Trophoblast cell (in vitro differentiated cells and primary cell): ENCODE measurements around the gene WDR62.
A peak's percentile ranks its signal among the peaks of the same experiment; 100 is the strongest.
"Not testable (repeated sequence)": the region's sequence is repeated elsewhere in the genome, so short reads cannot be mapped to it uniquely, and the experiment has no call there.

ENCODE experiments used
- DNase-seq, 2 donors: peaks; one replicate each; pipeline ENCODE4 v3.0.0-alpha.2; 2016
- H2AFZ ChIP-seq: 2 replicates; pipeline ENCODE4 v1.6.1; 2013; ENCODE audit warnings: low read length, moderate library complexity, mild to moderate bottlenecking; ENCODE audit not compliant: insufficient read depth, poor library complexity
- H2AK5ac ChIP-seq: 2 replicates; pipeline ENCODE4 v1.6.1; 2013; ENCODE audit warnings: mild to moderate bottlenecking, low read length
- H2BK120ac ChIP-seq: 2 replicates; pipeline ENCODE4 v1.6.1; 2013; ENCODE audit warnings: low read length, mild to moderate bottlenecking, moderate library complexity; ENCODE audit not compliant: insufficient read depth, poor library complexity
- H2BK12ac ChIP-seq: 2 replicates; pipeline ENCODE4 v1.6.1; 2013; ENCODE audit warnings: mild to moderate bottlenecking, low read length, moderate library complexity
- H2BK5ac ChIP-seq: 2 replicates; pipeline ENCODE4 v1.6.1; 2013; ENCODE audit warnings: low read length, low read depth, moderate library complexity, mild to moderate bottlenecking; ENCODE audit not compliant: poor library complexity
- H3K14ac ChIP-seq: 2 replicates; pipeline ENCODE4 v1.6.1; 2013; ENCODE audit warnings: mild to moderate bottlenecking, low read length
- H3K18ac ChIP-seq: 2 replicates; pipeline ENCODE4 v1.6.1; 2013; ENCODE audit warnings: mild to moderate bottlenecking, low read length
- H3K23ac ChIP-seq: 2 replicates; pipeline ENCODE4 v1.6.1; 2013; ENCODE audit warnings: low read length
- H3K27ac ChIP-seq: 2 replicates; pipeline ENCODE4 v1.5.1; 2013; ENCODE audit warnings: low read depth, mild to moderate bottlenecking, inconsistent platforms, low read length, moderate library complexity
- H3K27me3 ChIP-seq: 2 replicates; pipeline ENCODE4 v1.6.1; 2013; ENCODE audit warnings: inconsistent platforms, mild to moderate bottlenecking, low read length, moderate library complexity; ENCODE audit not compliant: insufficient read depth
- H3K36me3 ChIP-seq, 2 experiments: 1 replicate in 1 of 2; 2 replicates in 1 of 2; pipeline ENCODE4 v1.6.1; 2013; ENCODE audit warnings: low read length in 2 of 2, mild to moderate bottlenecking in 2 of 2, moderate library complexity in 1 of 2; ENCODE audit not compliant: insufficient read depth in 2 of 2, control insufficient read depth in 1 of 2
- H3K4ac ChIP-seq: 2 replicates; pipeline ENCODE4 v1.6.1; 2013; ENCODE audit warnings: low read depth, mild to moderate bottlenecking, low read length, moderate library complexity
- H3K4me1 ChIP-seq, 2 experiments: 1 replicate in 1 of 2; 2 replicates in 1 of 2; pipeline ENCODE4 v1.6.1; 2013; ENCODE audit warnings: low read length in 2 of 2, mild to moderate bottlenecking in 2 of 2, moderate library complexity in 1 of 2; ENCODE audit not compliant: insufficient read depth in 2 of 2, control insufficient read depth in 1 of 2
- H3K4me2 ChIP-seq: 2 replicates; pipeline ENCODE4 v1.6.1; 2013; ENCODE audit warnings: inconsistent platforms, mild to moderate bottlenecking, low read length, moderate library complexity
- H3K4me3 ChIP-seq: 2 replicates; pipeline ENCODE4 v1.5.1; 2013; ENCODE audit warnings: mild to moderate bottlenecking, low read depth, low read length, inconsistent platforms
- H3K79me1 ChIP-seq: one replicate; pipeline ENCODE4 v1.6.1; 2013; ENCODE audit warnings: low read length
- H3K79me2 ChIP-seq: 2 replicates; pipeline ENCODE4 v1.6.1; 2013; ENCODE audit warnings: low read length, mild to moderate bottlenecking; ENCODE audit not compliant: control insufficient read depth, insufficient read depth, poor library complexity
- H3K9ac ChIP-seq: 2 replicates; pipeline ENCODE4 v1.6.1; 2013; ENCODE audit warnings: mild to moderate bottlenecking, low read length
- H3K9me3 ChIP-seq: 2 replicates; pipeline ENCODE4 v1.6.1; 2013; ENCODE audit warnings: low read depth, mild to moderate bottlenecking, control low read depth, inconsistent platforms, low read length; ENCODE audit not compliant: insufficient read depth
- H4K12ac ChIP-seq: 2 replicates; pipeline ENCODE4 v1.6.1; 2013; ENCODE audit warnings: low read depth, mild to moderate bottlenecking, low read length, moderate library complexity
- H4K8ac ChIP-seq: 2 replicates; pipeline ENCODE4 v1.6.1; 2013; ENCODE audit warnings: low read depth, mild to moderate bottlenecking, low read length, moderate library complexity
- H4K91ac ChIP-seq: one replicate; pipeline ENCODE4 v1.6.1; 2013; ENCODE audit warnings: low read depth, mild to moderate bottlenecking, low read length, moderate library complexity
- WGBS: extraction: QIAGEN DNeasy Blood & Tissue Kit; methylation state at CpG from one replicate; pipeline ENCODE4 v1.1.7; 2013; ENCODE audit warnings: missing lambda C conversion rate; ENCODE audit not compliant: insufficient read length, insufficient coverage; ENCODE audit errors: extremely low coverage; 5-methylcytosine and 5-hydroxymethylcytosine counted together

Gene WDR62

DNA sequence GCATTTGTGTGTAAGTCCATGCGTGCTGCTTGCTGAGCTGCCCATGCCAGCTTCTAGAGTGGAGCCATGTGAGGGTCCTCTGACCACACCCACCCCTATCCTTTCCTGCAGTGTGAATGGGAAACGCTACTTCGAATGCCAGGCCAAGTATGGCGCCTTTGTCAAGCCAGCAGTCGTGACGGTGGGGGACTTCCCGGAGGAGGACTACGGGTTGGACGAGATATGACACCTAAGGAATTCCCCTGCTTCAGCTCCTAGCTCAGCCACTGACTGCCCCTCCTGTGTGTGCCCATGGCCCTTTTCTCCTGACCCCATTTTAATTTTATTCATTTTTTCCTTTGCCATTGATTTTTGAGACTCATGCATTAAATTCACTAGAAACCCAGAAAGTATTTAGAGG is 70.9 kb downstream of the WDR62 start:
- Histone ChIP-seq H4K91ac (no peak overlapping the region), H3K4me1 (no peaks in the 10 kb centered on the region), H3K18ac (no peak overlapping the region), H3K27ac (no peak overlapping the region), H2AK5ac (no peak overlapping the region), H3K79me2 (peaks cover 3% of the 10 kb centered on the region), H3K4me2 (no peak overlapping the region), H3K27me3 (no peaks in the 10 kb centered on the region), H2BK5ac (no peak overlapping the region), H2BK120ac (no peak overlapping the region), H2BK12ac (no peak overlapping the region), H4K12ac (no peak overlapping the region), H3K4ac (no peak overlapping the region), H3K36me3 (peaks cover 33 to 40% of the 10 kb centered on the region in 2 experiments), H3K9ac (peak overlapping the region; percentile 39), H3K79me1 (peaks cover 7% of the 10 kb centered on the region), H3K4me3 (peak overlapping the region; percentile 49), H3K9me3 (no peaks in the 10 kb centered on the region), H4K8ac (no peak overlapping the region), H2AFZ (no peak overlapping the region), H3K23ac (no peak overlapping the region), H3K14ac (no peak overlapping the region)
- whole genome bisulfite sequencing: no CpG with 5 or more reads among the region's 9 CpGs
- no peak for DNase-seq

DNA sequence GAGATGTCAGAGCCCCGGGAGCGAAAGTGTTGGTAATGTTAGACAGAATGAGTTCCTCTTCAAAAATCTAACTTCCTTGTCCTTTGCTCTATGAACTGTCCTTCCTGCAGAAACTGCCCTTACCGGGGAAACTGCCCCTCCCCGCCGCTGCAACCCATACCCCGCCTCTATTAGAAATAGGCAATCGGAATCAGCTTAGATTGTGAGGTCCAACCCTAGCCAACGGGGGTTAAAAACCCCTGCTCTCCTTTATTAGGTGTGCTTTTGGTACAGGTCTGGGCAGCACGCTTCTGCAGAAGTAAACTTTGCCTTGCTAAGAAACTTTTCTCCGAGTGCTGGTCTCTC is 73.7 kb downstream of the WDR62 start:
- Histone ChIP-seq H3K79me2 (peaks cover 3% of the 10 kb centered on the region), H3K9me3 (no peaks in the 10 kb centered on the region), H3K36me3 (peaks cover 11 to 20% of the 10 kb centered on the region in 2 experiments), H3K27ac (peak overlapping the region; percentile 94), H3K4me2 (peak overlapping the region; percentile 74), H4K91ac (peak overlapping the region; percentile 69), H3K27me3 (no peaks in the 10 kb centered on the region), H3K4me3 (peak overlapping the region; percentile 65), H3K9ac (peak overlapping the region; percentile 69), H3K14ac (peak overlapping the region; percentile 63), H3K4ac (peak overlapping the region; percentile 82), H3K4me1 (peaks cover 11 to 14% of the 10 kb centered on the region in 2 experiments), H2BK5ac (peak overlapping the region; percentile 82), H2AK5ac (no peak overlapping the region), H2AFZ (peak overlapping the region; percentile 75), H3K23ac (no peak overlapping the region), H4K12ac (peak overlapping the region; percentile 86), H3K18ac (peak overlapping the region; percentile 68), H2BK120ac (peak overlapping the region; percentile 40), H3K79me1 (peaks cover 12% of the 10 kb centered on the region), H2BK12ac (no peak overlapping the region), H4K8ac (peak overlapping the region; percentile 94)
- WGBS: no CpG with 5 or more reads among the region's 10 CpGs
- DNase-seq: no peak

DNA sequence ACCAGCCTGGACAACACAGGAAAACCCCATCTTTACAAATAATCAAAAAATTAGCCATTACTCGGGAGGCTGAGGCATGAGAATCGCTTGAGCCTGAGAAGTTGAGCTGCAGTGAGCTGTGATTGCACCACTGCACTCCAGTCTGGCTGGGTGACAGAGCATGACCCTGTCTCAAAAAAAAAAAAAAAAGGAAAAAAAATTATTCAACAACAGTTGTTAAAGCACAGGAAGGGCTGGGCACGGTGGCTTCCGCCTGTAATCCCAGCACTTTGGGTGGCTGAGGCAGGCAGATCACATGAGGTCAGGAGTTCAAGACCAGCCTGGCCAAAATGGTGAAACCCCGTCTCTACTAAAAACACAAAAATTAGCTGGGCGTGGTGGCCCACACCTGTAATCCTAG is 76.5 kb downstream of the WDR62 start:
- H3K23ac ChIP-seq, H2BK5ac ChIP-seq, H3K4ac ChIP-seq, DNase-seq, H3K4me2 ChIP-seq, H4K8ac ChIP-seq, H2AK5ac ChIP-seq, H4K12ac ChIP-seq, H2BK12ac ChIP-seq, H3K27me3 ChIP-seq, H3K9ac ChIP-seq, H3K9me3 ChIP-seq, H3K79me2 ChIP-seq, H3K14ac ChIP-seq, H3K36me3 ChIP-seq, H2AFZ ChIP-seq, H3K18ac ChIP-seq, H3K4me3 ChIP-seq: not testable (repeated sequence)
- no CpG with 5 or more reads among the region's 6 CpGs for WGBS
- Histone ChIP-seq H3K79me1 (peaks cover 12% of the 10 kb centered on the region), H4K91ac (peak overlapping the region; percentile 66), H2BK120ac (peak overlapping the region; percentile 46), H3K27ac (peak overlapping the region; percentile 16), H3K4me1 (peaks cover 11 to 14% of the 10 kb centered on the region in 2 experiments)

DNA sequence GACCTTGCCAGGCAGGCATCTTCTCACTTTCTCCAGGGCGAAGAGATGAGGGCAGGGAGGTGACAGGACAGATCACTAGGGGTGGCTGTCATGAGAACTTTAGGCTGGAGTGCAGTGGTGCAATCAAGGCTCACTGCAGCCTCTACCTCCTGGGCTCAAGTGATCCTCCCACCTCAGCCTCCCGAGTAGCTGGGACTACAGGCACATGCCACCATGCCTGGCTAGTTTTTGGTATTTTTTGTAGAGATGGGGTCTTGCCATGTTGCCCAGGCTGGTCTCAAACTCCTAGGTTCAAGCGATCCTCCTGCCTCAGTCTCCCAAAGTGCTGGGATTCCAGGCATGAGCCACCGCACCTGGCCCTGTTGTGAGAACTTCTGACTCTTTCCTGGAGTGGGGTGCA is 80.2 kb downstream of the WDR62 start:
- H3K9ac ChIP-seq, H3K23ac ChIP-seq, H4K91ac ChIP-seq, H3K79me2 ChIP-seq, H4K8ac ChIP-seq, H3K27ac ChIP-seq, H3K4me3 ChIP-seq, H2AK5ac ChIP-seq, DNase-seq, H3K79me1 ChIP-seq, H2BK5ac ChIP-seq, H3K27me3 ChIP-seq, H2BK120ac ChIP-seq, H3K36me3 ChIP-seq, H3K9me3 ChIP-seq, H3K4me2 ChIP-seq, H3K14ac ChIP-seq, H4K12ac ChIP-seq, H2BK12ac ChIP-seq, H3K18ac ChIP-seq, H2AFZ ChIP-seq, H3K4ac ChIP-seq: not testable (repeated sequence)
- WGBS: no CpG with 5 or more reads among the region's 4 CpGs
- peaks cover 11 to 14% of the 10 kb centered on the region in 2 experiments for H3K4me1 ChIP-seq
